Upper lobe of left lung (tissue), 6 donors: Measurements from ENCODE around the gene KRTAP13-3. TPM values are rescaled to one million over a fixed set of nuclear protein-coding genes. Genes with fewer than 3 reads are reported as not detected.
A peak's percentile ranks its signal among the peaks of the same experiment; 100 is the strongest.

Experiments
- ATAC-seq, 2 donors: fragments of 200-7000 bp; cut with Tn5 transposase; one replicate each; pipeline ENCODE4 v1.9.1; 2022; ENCODE audit warnings: mild to moderate bottlenecking in 2 of 2, moderate library complexity in 2 of 2; ENCODE audit not compliant: low FRiP score in 2 of 2
- DNase-seq, 2 donors: peaks; one replicate each; pipeline ENCODE4 v3.0.0-alpha.2; 2019 to 2020
- H3K27ac ChIP-seq, 4 donors: fragments of 200-600 bp; sonication (generic); one replicate each; pipeline ENCODE4 v1.5.1; 2016 to 2019
- H3K27me3 ChIP-seq, 4 donors: fragments of 200-600 bp; sonication (generic); one replicate each; pipeline ENCODE4 v1.5.1; 2017 to 2019
- H3K36me3 ChIP-seq, 4 donors: fragments of 200-600 bp; sonication (generic); one replicate each; pipeline ENCODE4 v1.5.1; 2016 to 2019
- H3K4me1 ChIP-seq, 4 donors: fragments of 200-600 bp; sonication (generic); one replicate each; pipeline ENCODE4 v1.5.1; 2018 to 2019
- H3K4me3 ChIP-seq, 4 donors: fragments of 200-600 bp; sonication (generic); one replicate each; pipeline ENCODE4 v1.5.1; 2017 to 2019; ENCODE audit warnings: mild to moderate bottlenecking in 2 of 4, moderate library complexity in 1 of 4
- H3K9me3 ChIP-seq, 4 donors: fragments of 200-600 bp; sonication (generic); one replicate each; pipeline ENCODE4 v1.5.1; 2018 to 2019
- CTCF ChIP-seq, 6 experiments: fragments of 450-650 bp in 4 of 6; fragments of 200-600 bp in 2 of 6; sonication (generic) in 2 of 6; IDR thresholded peaks; one replicate each; pipeline ENCODE4 v1.5.1; 2016 to 2019; ENCODE audit warnings: antibody characterized with exemption in 6 of 6
- EP300 ChIP-seq, 4 donors: sonication (generic); formaldehyde crosslinking; IDR thresholded peaks; one replicate each; pipeline ENCODE4 v1.5.1; 2017; ENCODE audit warnings: antibody characterized with exemption in 4 of 4, control low read depth in 2 of 4
- POLR2A ChIP-seq, 4 donors: fragments of 450-650 bp; IDR thresholded peaks; one replicate each; pipeline ENCODE4 v1.5.1; 2016 to 2017; ENCODE audit warnings: antibody characterized with exemption in 4 of 4, mild to moderate bottlenecking in 2 of 4
- POLR2AphosphoS5 ChIP-seq, 2 donors: sonication (generic); formaldehyde crosslinking; IDR thresholded peaks; one replicate each; pipeline ENCODE4 v1.5.1; 2017; ENCODE audit warnings: antibody characterized with exemption in 2 of 2
- WGBS, 2 donors: methylation state at CpG; one replicate each; pipeline ENCODE4 v1.1.5; 2017 to 2018; 5-methylcytosine and 5-hydroxymethylcytosine counted together
- total RNA-seq, 6 donors: library from RNA; depleted of rRNA in 4 of 6; stranded (reverse); fragments of >200 nt in 4 of 6; gene quantifications; one replicate each; pipeline versions ENCODE4 v1.1.0 to v1.2.1, GENCODE V29; 2016 to 2021
- donor health status: DM: no; HTN: no; CAD: no; lungs with moderate emphysema.
- donor health status: DM: no; HTN: yes; CAD: no; lungs with severe emphysema.

The KRTAP13-3 gene
- total RNA-seq, result not detected

- DNase-seq, result no peak
- WGBS, 2 donors, result 81 to 82% methylated on average over 5 of the region's 5 CpGs
- Histone ChIP-seq H3K27me3 (no peaks in the 10 kb centered on the region), H3K9me3 (no peaks in the 10 kb centered on the region), H3K4me1 (no peaks in the 10 kb centered on the region), H3K36me3 (no peaks in the 10 kb centered on the region), H3K4me3 (no peak within 1 kb of the TSS), H3K27ac (no peak within 1 kb of the TSS)
- no peak for TF ChIP-seq EP300 (IDR thresholded peaks at IDR 0.05)
- no peak for TF ChIP-seq POLR2A (IDR thresholded peaks at IDR 0.05)
- no peak for TF ChIP-seq POLR2AphosphoS5 (IDR thresholded peaks at IDR 0.05)
- TF ChIP-seq CTCF (IDR thresholded peaks at IDR 0.05), result no peak
- ATAC-seq, result peak in 1 of 2 donors; percentile 19
These were observed at the start of gene KRTAP13-3 for GRCh38 chr21:30425826-30426225. KRTAP13-3 (minus strand) TSS chr21:30425926; CDS start chr21:30425912, 14 bp downstream.

DNA sequence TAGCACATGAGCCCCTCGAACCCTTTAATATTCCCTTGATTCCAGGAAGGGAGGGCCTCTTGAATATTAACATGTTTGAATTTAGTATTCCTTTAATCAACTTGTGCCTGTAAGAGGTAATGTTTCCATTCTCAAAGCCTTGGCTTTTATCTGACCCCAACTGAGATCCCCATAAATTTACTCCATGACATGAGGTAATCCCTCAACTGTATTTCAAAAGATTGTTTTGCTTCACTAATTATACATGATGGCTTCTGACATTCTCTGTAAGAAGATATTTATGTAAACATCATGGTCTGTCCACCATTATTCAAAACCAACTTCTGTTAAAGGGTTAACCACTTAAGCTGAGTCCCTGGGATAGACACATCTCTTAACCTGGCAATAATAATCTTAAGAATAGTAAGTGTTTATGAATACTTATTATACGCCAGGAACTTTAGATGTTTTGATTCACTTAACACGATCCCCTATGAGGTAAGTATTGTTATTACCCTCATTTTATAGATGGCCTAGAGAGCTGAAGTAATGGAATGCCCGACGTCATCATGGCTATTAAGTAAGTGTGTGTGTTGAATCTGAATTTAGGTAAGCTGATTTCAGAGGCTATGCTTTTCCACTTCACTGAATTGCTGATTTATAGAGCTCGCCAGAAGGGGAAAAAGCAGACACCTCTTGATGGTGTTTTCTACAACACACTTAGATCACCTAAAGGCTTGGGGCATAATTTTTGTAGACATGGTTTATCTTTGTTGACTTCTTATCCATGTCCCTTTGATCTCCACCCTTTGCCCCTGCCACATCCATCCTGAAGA is 43.4 kb upstream of the KRTAP13-3 start:
- Histone ChIP-seq H3K4me3 (no peak overlapping the region), H3K27ac (no peak overlapping the region), H3K36me3 (no peaks in the 10 kb centered on the region), H3K27me3 (no peaks in the 10 kb centered on the region), H3K9me3 (no peaks in the 10 kb centered on the region), H3K4me1 (no peaks in the 10 kb centered on the region)
- 51 to 65% methylated on average over 6 of the region's 6 CpGs for WGBS, 2 donors
- no peak for ATAC-seq
- TF ChIP-seq CTCF (IDR thresholded peaks at IDR 0.05) (no peak), POLR2A (IDR thresholded peaks at IDR 0.05) (no peak), EP300 (IDR thresholded peaks at IDR 0.05) (no peak)
- DNase-seq, result no peak

GRCh38 chr21:30463713-30464112 is 38.0 kb upstream of the KRTAP13-3 start:
- Histone ChIP-seq H3K4me3 (no peak overlapping the region), H3K9me3 (no peaks in the 10 kb centered on the region), H3K27me3 (no peaks in the 10 kb centered on the region), H3K4me1 (no peaks in the 10 kb centered on the region), H3K36me3 (no peaks in the 10 kb centered on the region), H3K27ac (no peak overlapping the region)
- DNase-seq, result no peak
- ATAC-seq, result no peak
- WGBS, 2 donors, result 42 to 68% methylated on average over 3 of the region's 3 CpGs
- no peak for TF ChIP-seq POLR2A (IDR thresholded peaks at IDR 0.05)
- no peak for TF ChIP-seq EP300 (IDR thresholded peaks at IDR 0.05)
- TF ChIP-seq CTCF (IDR thresholded peaks at IDR 0.05), result peak in 1 of 6 experiments; percentile 23
- TF ChIP-seq POLR2AphosphoS5 (IDR thresholded peaks at IDR 0.05), result no peak

- no peaks in the 10 kb centered on the region for H3K27me3 ChIP-seq
- DNase-seq (no peak), ATAC-seq (no peak)
- no peak overlapping the region for H3K4me3 ChIP-seq
- TF ChIP-seq EP300 (IDR thresholded peaks at IDR 0.05) (no peak), POLR2A (IDR thresholded peaks at IDR 0.05) (no peak), CTCF (IDR thresholded peaks at IDR 0.05) (no peak), POLR2AphosphoS5 (IDR thresholded peaks at IDR 0.05) (no peak)
- 82 to 90% methylated on average over 3 of the region's 3 CpGs for WGBS, 2 donors
- no peaks in the 10 kb centered on the region for H3K9me3 ChIP-seq
- no peak overlapping the region for H3K27ac ChIP-seq
- H3K4me1 ChIP-seq, result no peaks in the 10 kb centered on the region
- H3K36me3 ChIP-seq, result no peaks in the 10 kb centered on the region
These were observed 22.8 kb upstream of the KRTAP13-3 start for GRCh38 chr21:30448514-30448913.

GRCh38 chr21:30447056-30447455 is 21.3 kb upstream of the KRTAP13-3 start:
- no peak overlapping the region for H3K27ac ChIP-seq
- WGBS, 2 donors, result 24 to 35% methylated on average over 4 of the region's 4 CpGs
- no peaks in the 10 kb centered on the region for H3K4me1 ChIP-seq
- no peaks in the 10 kb centered on the region for H3K27me3 ChIP-seq
- no peaks in the 10 kb centered on the region for H3K36me3 ChIP-seq
- no peak for DNase-seq
- no peak for TF ChIP-seq CTCF (IDR thresholded peaks at IDR 0.05)
- TF ChIP-seq POLR2A (IDR thresholded peaks at IDR 0.05), result no peak
- TF ChIP-seq POLR2AphosphoS5 (IDR thresholded peaks at IDR 0.05), result no peak
- TF ChIP-seq EP300 (IDR thresholded peaks at IDR 0.05), result no peak
- no peak for ATAC-seq
- no peak overlapping the region for H3K4me3 ChIP-seq
- no peaks in the 10 kb centered on the region for H3K9me3 ChIP-seq
